Subcutaneous adipose tissue (tissue), 4 donors: ENCODE data around the gene WWOX. TPM values are rescaled to one million over a fixed set of nuclear protein-coding genes. Genes with fewer than 3 reads are reported as not detected.

ENCODE experiments used
- CTCF ChIP-seq: fragments of 450-650 bp; IDR thresholded peaks from one replicate; pipeline ENCODE4 v1.5.1; 2016; ENCODE audit warnings: low read depth, mild to moderate bottlenecking, control low read depth, antibody characterized with exemption, moderate library complexity
- total RNA-seq, 4 donors: library from RNA; depleted of rRNA; stranded (reverse); fragments of >200 nt; gene quantifications; one replicate each; pipeline ENCODE4 v1.1.0, GENCODE V29; 2016

Gene WWOX
- total RNA-seq, 4 donors from 2014 or later = 31.4 to 67.8 (median 46.0) TPM

GRCh38 chr16:79171504-79171903 lies 1072.0 kb downstream of the WWOX start:
- TF ChIP-seq CTCF = no peak

- TF ChIP-seq CTCF = no peak
Observed at GRCh38 chr16:79171931-79172705, 1072.7 kb downstream of the WWOX start.

DNA sequence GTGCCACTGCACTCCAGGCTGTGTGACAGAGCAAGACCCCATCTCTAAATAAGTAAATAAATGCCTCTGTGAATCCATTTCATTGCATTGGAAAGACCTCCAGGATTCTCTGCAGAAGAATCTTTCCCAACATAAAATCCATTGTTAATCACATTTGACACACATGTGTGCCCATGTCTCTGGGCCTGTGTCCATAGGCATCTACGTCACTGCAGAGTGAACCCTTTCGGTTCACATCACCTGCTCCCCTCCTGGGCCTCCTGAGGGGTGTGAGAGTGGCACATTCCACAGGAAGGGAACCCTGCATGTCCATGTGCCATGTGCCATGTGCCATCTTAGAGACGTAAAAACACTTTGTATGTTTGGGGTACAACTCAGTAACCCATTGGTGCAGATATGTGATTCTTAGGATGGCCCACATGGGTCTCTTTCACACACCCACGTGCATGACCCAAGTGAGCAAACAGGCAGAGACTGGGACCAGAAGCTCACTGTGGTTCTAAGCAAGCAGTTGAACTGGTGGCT lies 1073.6 kb downstream of the WWOX start:
- TF ChIP-seq CTCF = no peak

- no peak for TF ChIP-seq CTCF
Observed at GRCh38 chr16:79173919-79174318, 1074.5 kb downstream of the WWOX start.

DNA sequence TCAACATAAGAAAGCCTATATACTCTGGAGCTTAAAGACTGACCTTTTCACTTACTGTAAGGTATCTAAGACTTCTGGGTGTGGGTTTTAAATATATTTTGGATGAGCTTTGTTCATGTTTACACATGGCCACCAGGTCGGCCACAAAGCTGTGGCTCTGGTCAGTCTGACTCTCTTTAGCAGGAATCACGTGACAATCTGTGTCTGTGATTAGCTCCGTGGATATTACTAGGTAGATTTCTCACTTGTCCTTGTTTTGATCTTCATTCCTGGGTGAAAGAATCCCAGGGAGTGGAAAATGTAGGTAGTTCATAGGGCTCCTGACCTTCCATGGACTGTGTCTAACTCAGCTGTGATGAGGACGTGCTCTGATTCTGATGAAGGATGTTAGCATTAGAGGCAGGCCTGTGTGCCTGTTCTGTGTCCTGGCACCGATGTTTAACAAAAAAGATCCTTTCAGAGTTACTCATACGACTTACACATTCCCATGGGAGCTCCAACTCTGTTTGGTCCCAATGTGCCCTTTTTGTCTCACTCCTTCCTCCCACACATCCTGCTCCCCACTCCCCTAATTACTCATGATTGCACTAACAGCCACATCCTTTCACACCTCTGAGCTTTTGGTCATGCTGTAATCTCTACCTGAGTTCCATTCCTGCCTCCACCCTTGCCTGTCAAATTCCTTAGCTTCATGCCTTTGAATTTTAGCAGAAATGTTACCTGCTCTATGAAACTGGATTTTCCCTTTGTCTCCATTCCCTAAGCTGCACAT lies 1076.0 kb downstream of the WWOX start:
- TF ChIP-seq CTCF = no peak

GRCh38 chr16:79177018-79177417 lies 1077.6 kb downstream of the WWOX start:
- TF ChIP-seq CTCF = no peak

DNA sequence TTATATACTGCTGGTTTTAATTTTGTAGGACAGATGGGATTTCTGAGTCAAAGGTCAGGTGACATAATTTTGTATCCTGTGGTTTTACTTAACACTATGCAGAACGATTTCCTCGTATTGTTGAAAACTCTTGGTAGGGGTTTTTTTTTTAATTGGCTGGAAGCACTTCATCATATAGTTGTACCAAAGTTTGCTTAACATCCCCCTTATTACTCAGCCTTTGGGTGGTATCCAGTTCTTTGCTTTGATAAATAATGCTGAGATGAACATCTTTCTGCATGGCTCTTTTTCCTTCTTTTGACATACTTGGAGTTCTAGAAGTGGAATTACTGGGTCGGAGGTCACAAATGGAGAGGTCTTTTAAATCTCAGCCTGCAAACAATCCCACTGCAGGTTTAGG lies 1082.0 kb downstream of the WWOX start:
- no peak for TF ChIP-seq CTCF
